HCT116 (cell line): ENCODE data around the gene SHC4. TPM values are rescaled to one million over a fixed set of nuclear protein-coding genes. Genes with fewer than 3 reads are reported as not detected.
A peak's percentile ranks its signal among the peaks of the same experiment; 100 is the strongest.

Experiments
- ATAC-seq: fragments of 200-7000 bp; cut with Tn5 transposase; 2 replicates; pipeline ENCODE4 v1.9.1; 2020; ENCODE audit warnings: mild to moderate bottlenecking, moderate library complexity
- BruUV-seq: library from RNA; stranded (reverse); fragments of 400-500 nt; replicated peaks from 2 replicates; lab custom pipeline; 2021; lab: Mats Ljungman, UMichigan
- CTCF ChIA-PET: fragments of 300-600 bp; sonication (Branson Sonifier 250); formaldehyde crosslinking; loops from one replicate; lab custom pipeline; 2021; ENCODE audit warnings: antibody characterized with exemption; lab: Charles Lee
- POLR2A ChIA-PET: fragments of 300-600, 350-600 bp; sonication (Branson Sonifier 250); formaldehyde crosslinking; loops from one replicate; lab custom pipeline; 2021; ENCODE audit warnings: antibody characterized with exemption; lab: Charles Lee
- RAD21 ChIA-PET, 2 experiments: fragments of 300-600 bp; sonication (Branson Sonifier 250); formaldehyde crosslinking; loops; one replicate each; lab custom pipeline; 2023; ENCODE audit warnings: low total read pairs in 2 of 2; ENCODE audit not compliant: uncharacterized antibody in 2 of 2, unreplicated experiment in 2 of 2, low non-redundant PET in 1 of 2; lab: Charles Lee
- DNase-seq: peaks from one replicate; pipeline ENCODE4 v3.0.0-alpha.2; 2010; ENCODE audit warnings: low read depth, low spot score
- H2AFZ ChIP-seq: fragments of 200-600 bp; shearing (Covaris generic), sonication (generic); 2 replicates; pipeline ENCODE4 v1.6.1; 2017; ENCODE audit warnings: low read depth, mixed run types, mixed read lengths, antibody characterized with exemption, low read length; ENCODE audit not compliant: poor library complexity, severe bottlenecking
- H3K27ac ChIP-seq: 2 replicates; pipeline ENCODE4 v1.5.1; 2012; ENCODE audit warnings: low read depth, low read length
- H3K27me3 ChIP-seq: fragments of 200-600 bp; sonication (generic); 2 replicates; pipeline ENCODE4 v1.6.1; 2016; ENCODE audit warnings: mixed run types, low read length, mixed read lengths; ENCODE audit not compliant: insufficient read depth
- H3K36me3 ChIP-seq, 2 experiments: fragments of 200-500 bp in 1 of 2; fragments of 200-600 bp in 1 of 2; sonication (Bioruptor generic) in 1 of 2; sonication (generic) in 1 of 2; 2 replicates each; pipeline versions ENCODE4 v1.5.1 to v1.6.1; 2014 to 2016; ENCODE audit warnings: low read length in 2 of 2, inconsistent platforms in 1 of 2, mixed read lengths in 1 of 2, mixed run types in 1 of 2; ENCODE audit not compliant: insufficient read depth in 2 of 2, control insufficient read depth in 1 of 2
- H3K4me1 ChIP-seq, 2 experiments: fragments of 200-600 bp in 1 of 2; sonication (generic) in 1 of 2; 2 replicates each; pipeline versions ENCODE4 v1.5.1 to v1.6.1; 2012 to 2017; ENCODE audit warnings: low read length in 2 of 2, inconsistent platforms in 1 of 2, mild to moderate bottlenecking in 1 of 2, mixed read lengths in 1 of 2, mixed run types in 1 of 2, moderate library complexity in 1 of 2; ENCODE audit not compliant: insufficient read depth in 2 of 2, control insufficient read depth in 1 of 2
- H3K4me2 ChIP-seq: fragments of 200-600 bp; sonication (generic); 2 replicates; pipeline ENCODE4 v1.6.1; 2017; ENCODE audit warnings: mixed run types, low read length, mixed read lengths
- H3K4me3 ChIP-seq, 2 experiments: fragments of 200-600 bp in 1 of 2; sonication (generic) in 1 of 2; replicated peaks in 1 of 2; 2 replicates each; pipeline ENCODE4 v1.5.1; 2011 to 2016; ENCODE audit warnings: low read length in 2 of 2, control low read depth in 1 of 2, low read depth in 1 of 2, mild to moderate bottlenecking in 1 of 2, mixed read lengths in 1 of 2, mixed run types in 1 of 2
- H3K79me2 ChIP-seq: fragments of 200-600 bp; sonication (generic); 2 replicates; pipeline ENCODE4 v1.6.1; 2017; ENCODE audit warnings: mild to moderate bottlenecking, mixed run types, low read length, moderate library complexity, mixed read lengths; ENCODE audit not compliant: insufficient read depth
- H3K9ac ChIP-seq: fragments of 200-600 bp; sonication (generic); 2 replicates; pipeline ENCODE4 v1.6.1; 2016; ENCODE audit warnings: low read length, mixed read lengths
- H3K9me2 ChIP-seq: fragments of 200-600 bp; sonication (generic), shearing (Covaris generic); 2 replicates; pipeline ENCODE4 v1.6.1; 2017; ENCODE audit warnings: mixed run types, mild to moderate bottlenecking, moderate library complexity; ENCODE audit not compliant: insufficient read depth
- H3K9me3 ChIP-seq, 2 experiments: fragments of 200-500 bp in 1 of 2; fragments of 200-600 bp in 1 of 2; sonication (Bioruptor generic) in 1 of 2; sonication (generic) in 1 of 2; 2 replicates each; pipeline ENCODE4 v1.6.1; 2014 to 2017; ENCODE audit warnings: low read length in 2 of 2, mixed read lengths in 2 of 2, inconsistent platforms in 1 of 2, low read depth in 1 of 2, mild to moderate bottlenecking in 1 of 2, mixed run types in 1 of 2, moderate library complexity in 1 of 2; ENCODE audit not compliant: control insufficient read depth in 1 of 2, insufficient read depth in 1 of 2
- H4K20me1 ChIP-seq: fragments of 200-600 bp; sonication (generic), shearing (Covaris generic); 2 replicates; pipeline ENCODE4 v1.6.1; 2017; ENCODE audit warnings: mixed run types, mild to moderate bottlenecking, moderate library complexity; ENCODE audit not compliant: insufficient read depth
- ATF3 ChIP-seq: IDR thresholded peaks from 2 replicates; pipeline ENCODE4 v1.6.1; 2012
- CEBPB ChIP-seq: IDR thresholded peaks from 2 replicates; pipeline ENCODE4 v1.6.1; 2012; ENCODE audit warnings: low read depth
- CTCF ChIP-seq, 3 experiments: fragments of 200-600 bp in 1 of 3; sonication (generic) in 1 of 3; IDR thresholded peaks in 2 of 3; conservative IDR thresholded peaks in 1 of 3; 2 replicates each; pipeline ENCODE4 v1.5.1; 2012 to 2017; ENCODE audit warnings: low read depth in 2 of 3, low read length in 2 of 3, antibody characterized with exemption in 1 of 3, borderline replicate concordance in 1 of 3, control low read depth in 1 of 3, mild to moderate bottlenecking in 1 of 3, mixed read lengths in 1 of 3, mixed run types in 1 of 3, moderate library complexity in 1 of 3; ENCODE audit not compliant: insufficient read depth in 1 of 3
- EGR1 ChIP-seq: IDR thresholded peaks from 2 replicates; pipeline ENCODE4 v1.6.1; 2012; ENCODE audit warnings: low read depth
- ELF1 ChIP-seq: IDR thresholded peaks from 2 replicates; pipeline ENCODE4 v1.6.1; 2012; ENCODE audit warnings: low read depth, borderline replicate concordance
- EZH2 ChIP-seq: fragments of 200-600 bp; sonication (generic); IDR thresholded peaks from 2 replicates; pipeline ENCODE4 v1.6.1; 2017; ENCODE audit warnings: antibody characterized with exemption, mixed run types
- JUND ChIP-seq: IDR thresholded peaks from 2 replicates; pipeline ENCODE4 v1.6.1; 2012
- MAX ChIP-seq: IDR thresholded peaks from 2 replicates; pipeline ENCODE4 v1.6.1; 2012
- POLR2A ChIP-seq: IDR thresholded peaks from 2 replicates; pipeline ENCODE4 v1.7.0; 2011; ENCODE audit warnings: borderline replicate concordance; ENCODE audit not compliant: insufficient read depth, insufficient read length; ENCODE audit errors: extremely low read depth
- RAD21 ChIP-seq: IDR thresholded peaks from 2 replicates; pipeline ENCODE4 v1.6.1; 2012; ENCODE audit warnings: low read depth, mild to moderate bottlenecking
- REST ChIP-seq: IDR thresholded peaks from 2 replicates; pipeline ENCODE4 v1.6.1; 2012; ENCODE audit warnings: low read depth
- SIN3A ChIP-seq: IDR thresholded peaks from 2 replicates; pipeline ENCODE4 v1.6.1; 2012; ENCODE audit warnings: low read depth
- SP1 ChIP-seq: IDR thresholded peaks from 2 replicates; pipeline ENCODE4 v1.6.1; 2012; ENCODE audit warnings: low read depth
- TCF7L2 ChIP-seq: IDR thresholded peaks from 2 replicates; pipeline ENCODE4 v1.7.0; 2011; ENCODE audit warnings: borderline replicate concordance, inconsistent platforms; ENCODE audit not compliant: insufficient read depth, insufficient read length; ENCODE audit errors: extremely low read depth
- ZFX ChIP-seq: fragments of 450-650 bp; IDR thresholded peaks from 2 replicates; pipeline ENCODE4 v1.6.1; 2017
- intact Hi-C: fragments of 100-400 bp; cut with micrococcal nuclease; formaldehyde crosslinking; loops from 2 replicates; pipeline ENCODE4 v1.10.0; 2022
- total RNA-seq: library from RNA; stranded (reverse); gene quantifications from one replicate; pipeline ENCODE4 v1.2.1, GENCODE V29; 2021; ENCODE audit not compliant: unreplicated experiment

The SHC4 gene
- total RNA-seq, 1 experiment from 2014 or later: 0.44 TPM

- ATAC-seq (no peak), DNase-seq (no peak)
- Histone ChIP-seq H4K20me1 (no peaks in the 10 kb centered on the region), H3K4me3 (no peak overlapping the region), H3K9me3 (no peaks in the 10 kb centered on the region), H3K27me3 (no peaks in the 10 kb centered on the region), H3K79me2 (no peaks in the 10 kb centered on the region), H3K36me3 (no peaks in the 10 kb centered on the region), H2AFZ (no peak overlapping the region), H3K4me2 (peak overlapping the region; percentile 54; the same call in 1 of the 2 replicates), H3K27ac (no peak overlapping the region), H3K4me1 (peaks cover 0 to 23% of the 10 kb centered on the region in 2 experiments; a peak in 2 of 4 replicates), H3K9ac (no peak overlapping the region), H3K9me2 (no peaks in the 10 kb centered on the region)
- no peak for TF ChIP-seq ZFX
- TF ChIP-seq JUND: no peak
- TF ChIP-seq SIN3A: no peak
- TF ChIP-seq POLR2A: no peak
- 0 out of 2 replicates have a peak, but pooled peaks have one; percentile 14 for TF ChIP-seq MAX
- TF ChIP-seq EGR1: no peak
- ChIA-PET CTCF (no interaction called here), RAD21 (no interaction called here), POLR2A (interaction anchor here (1.1 kb wide), 1 partner anchor 15 kb away, joined by 3 read pairs; no protein-coding TSS in a partner anchor)
- no TSS peak for BruUV-seq
- intact Hi-C loops: no loop called here
These were observed 23.2 kb downstream of the SHC4 start for GRCh38 chr15:48940508-48940907.

GRCh38 chr15:48939648-48940047, 24.1 kb downstream of the SHC4 start:
- no peak for ATAC-seq
- Histone ChIP-seq H3K4me2 (peak overlapping the region; percentile 54), H3K79me2 (no peaks in the 10 kb centered on the region), H3K27me3 (no peaks in the 10 kb centered on the region), H4K20me1 (no peaks in the 10 kb centered on the region), H3K9me3 (no peaks in the 10 kb centered on the region), H3K4me3 (no peak overlapping the region; a peak in 1 of 4 replicates), H3K4me1 (peaks cover 0 to 23% of the 10 kb centered on the region in 2 experiments; a peak in 2 of 4 replicates), H3K9ac (no peak overlapping the region), H3K27ac (no peak overlapping the region), H3K9me2 (no peaks in the 10 kb centered on the region), H3K36me3 (no peaks in the 10 kb centered on the region), H2AFZ (no peak overlapping the region)
- no peak for DNase-seq
- ChIA-PET CTCF (interaction anchor here (0.8 kb wide), 2 partner anchors 26 to 36 kb away, joined by 3 read pairs; no protein-coding TSS in a partner anchor), RAD21 (no interaction called here), POLR2A (interaction anchor here (1.0 to 1.1 kb wide), 2 partner anchors 14 to 15 kb away, joined by 3 to 7 read pairs; no protein-coding TSS in a partner anchor)
- intact Hi-C loops: no loop called here
- no TSS peak for BruUV-seq
- TF ChIP-seq EGR1 (no peak), CTCF (IDR thresholded peaks at IDR 0.05 in 2 of 3, conservative IDR thresholded peaks at IDR 0.05 in 1 of 3; ENCODE audit: borderline replicate concordance in 1 of 3, insufficient read depth in 1 of 3, low read depth in 2 of 3, low read length in 2 of 3) (no peak), TCF7L2 (no peak), MAX (no peak), ELF1 (no peak), SP1 (peak; percentile 26; the same call in 1 of the 2 replicates), REST (no peak), RAD21 (no peak), ATF3 (no peak), CEBPB (no peak), JUND (peak; percentile 39; the same call in 1 of the 2 replicates), EZH2 (no peak)
